Upper lobe of left lung (tissue), 6 donors: Measurements from ENCODE around the gene CUBN. TPM values are rescaled to one million over a fixed set of nuclear protein-coding genes. Genes with fewer than 3 reads are reported as not detected.

Source experiments
- ATAC-seq, 2 donors: fragments of 200-7000 bp; cut with Tn5 transposase; one replicate each; pipeline ENCODE4 v1.9.1; 2022; ENCODE audit warnings: mild to moderate bottlenecking in 2 of 2, moderate library complexity in 2 of 2; ENCODE audit not compliant: low FRiP score in 2 of 2
- DNase-seq, 2 donors: peaks; one replicate each; pipeline ENCODE4 v3.0.0-alpha.2; 2019 to 2020
- H3K27ac ChIP-seq, 4 donors: fragments of 200-600 bp; sonication (generic); one replicate each; pipeline ENCODE4 v1.5.1; 2016 to 2019
- H3K27me3 ChIP-seq, 4 donors: fragments of 200-600 bp; sonication (generic); one replicate each; pipeline ENCODE4 v1.5.1; 2017 to 2019
- H3K36me3 ChIP-seq, 4 donors: fragments of 200-600 bp; sonication (generic); one replicate each; pipeline ENCODE4 v1.5.1; 2016 to 2019
- H3K4me1 ChIP-seq, 4 donors: fragments of 200-600 bp; sonication (generic); one replicate each; pipeline ENCODE4 v1.5.1; 2018 to 2019
- H3K4me3 ChIP-seq, 4 donors: fragments of 200-600 bp; sonication (generic); one replicate each; pipeline ENCODE4 v1.5.1; 2017 to 2019; ENCODE audit warnings: mild to moderate bottlenecking in 2 of 4, moderate library complexity in 1 of 4
- H3K9me3 ChIP-seq, 4 donors: fragments of 200-600 bp; sonication (generic); one replicate each; pipeline ENCODE4 v1.5.1; 2018 to 2019
- EP300 ChIP-seq, 4 donors: sonication (generic); formaldehyde crosslinking; IDR thresholded peaks; one replicate each; pipeline ENCODE4 v1.5.1; 2017; ENCODE audit warnings: antibody characterized with exemption in 4 of 4, control low read depth in 2 of 4
- POLR2A ChIP-seq, 4 donors: fragments of 450-650 bp; IDR thresholded peaks; one replicate each; pipeline ENCODE4 v1.5.1; 2016 to 2017; ENCODE audit warnings: antibody characterized with exemption in 4 of 4, mild to moderate bottlenecking in 2 of 4
- POLR2AphosphoS5 ChIP-seq, 2 donors: sonication (generic); formaldehyde crosslinking; IDR thresholded peaks; one replicate each; pipeline ENCODE4 v1.5.1; 2017; ENCODE audit warnings: antibody characterized with exemption in 2 of 2
- WGBS, 2 donors: methylation state at CpG; one replicate each; pipeline ENCODE4 v1.1.5; 2017 to 2018; 5-methylcytosine and 5-hydroxymethylcytosine counted together
- total RNA-seq, 6 donors: library from RNA; depleted of rRNA in 4 of 6; stranded (reverse); fragments of >200 nt in 4 of 6; gene quantifications; one replicate each; pipeline versions ENCODE4 v1.1.0 to v1.2.1, GENCODE V29; 2016 to 2021
- TF ChIP-seq, protein P1 (sequence below), 6 experiments: fragments of 450-650 bp in 4 of 6; fragments of 200-600 bp in 2 of 6; sonication (generic) in 2 of 6; IDR thresholded peaks; one replicate each; pipeline ENCODE4 v1.5.1; 2016 to 2019; ENCODE audit warnings: antibody characterized with exemption in 6 of 6
- donor health status: DM: no; HTN: no; CAD: no; lungs with moderate emphysema.
- donor health status: DM: no; HTN: yes; CAD: no; lungs with severe emphysema.

Gene CUBN
- total RNA-seq, 6 donors from 2014 or later: 1.0 to 9.4 (median 5.3) TPM

DNA sequence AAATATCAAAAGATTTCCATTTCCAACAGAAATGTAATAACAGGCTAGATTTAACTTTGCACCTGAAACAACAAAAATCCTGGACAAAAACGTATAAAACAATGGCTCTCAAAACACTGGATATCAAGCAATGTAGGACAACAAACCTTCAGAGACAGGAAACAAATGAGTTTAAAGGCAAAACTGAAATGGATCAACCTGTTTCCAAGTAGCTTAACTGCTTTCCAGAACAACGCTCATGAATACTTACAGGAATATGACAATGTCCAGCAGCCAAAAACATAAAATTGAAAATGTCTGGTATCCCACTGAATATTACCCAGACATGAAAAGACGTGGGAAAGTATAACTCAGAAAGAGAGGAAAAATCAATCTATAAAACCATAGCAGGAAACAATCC lies 62.8 kb downstream of the CUBN start:
- Histone ChIP-seq H3K27ac (no peak overlapping the region), H3K36me3 (no peaks in the 10 kb centered on the region), H3K9me3 (no peaks in the 10 kb centered on the region), H3K27me3 (no peaks in the 10 kb centered on the region), H3K4me1 (peaks cover 0 to 10% (median 0%) of the 10 kb centered on the region in 4 donors), H3K4me3 (no peak overlapping the region)
- ATAC-seq (no peak), DNase-seq (no peak)
- 90 to 94% methylated on average over 3 of the region's 3 CpGs for WGBS, 2 donors
- TF ChIP-seq, protein P1, sequence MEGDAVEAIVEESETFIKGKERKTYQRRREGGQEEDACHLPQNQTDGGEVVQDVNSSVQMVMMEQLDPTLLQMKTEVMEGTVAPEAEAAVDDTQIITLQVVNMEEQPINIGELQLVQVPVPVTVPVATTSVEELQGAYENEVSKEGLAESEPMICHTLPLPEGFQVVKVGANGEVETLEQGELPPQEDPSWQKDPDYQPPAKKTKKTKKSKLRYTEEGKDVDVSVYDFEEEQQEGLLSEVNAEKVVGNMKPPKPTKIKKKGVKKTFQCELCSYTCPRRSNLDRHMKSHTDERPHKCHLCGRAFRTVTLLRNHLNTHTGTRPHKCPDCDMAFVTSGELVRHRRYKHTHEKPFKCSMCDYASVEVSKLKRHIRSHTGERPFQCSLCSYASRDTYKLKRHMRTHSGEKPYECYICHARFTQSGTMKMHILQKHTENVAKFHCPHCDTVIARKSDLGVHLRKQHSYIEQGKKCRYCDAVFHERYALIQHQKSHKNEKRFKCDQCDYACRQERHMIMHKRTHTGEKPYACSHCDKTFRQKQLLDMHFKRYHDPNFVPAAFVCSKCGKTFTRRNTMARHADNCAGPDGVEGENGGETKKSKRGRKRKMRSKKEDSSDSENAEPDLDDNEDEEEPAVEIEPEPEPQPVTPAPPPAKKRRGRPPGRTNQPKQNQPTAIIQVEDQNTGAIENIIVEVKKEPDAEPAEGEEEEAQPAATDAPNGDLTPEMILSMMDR (IDR thresholded peaks at IDR 0.05): no peak
- TF ChIP-seq POLR2AphosphoS5 (IDR thresholded peaks at IDR 0.05): no peak
- TF ChIP-seq POLR2A (IDR thresholded peaks at IDR 0.05): no peak
- no peak for TF ChIP-seq EP300 (IDR thresholded peaks at IDR 0.05)

DNA sequence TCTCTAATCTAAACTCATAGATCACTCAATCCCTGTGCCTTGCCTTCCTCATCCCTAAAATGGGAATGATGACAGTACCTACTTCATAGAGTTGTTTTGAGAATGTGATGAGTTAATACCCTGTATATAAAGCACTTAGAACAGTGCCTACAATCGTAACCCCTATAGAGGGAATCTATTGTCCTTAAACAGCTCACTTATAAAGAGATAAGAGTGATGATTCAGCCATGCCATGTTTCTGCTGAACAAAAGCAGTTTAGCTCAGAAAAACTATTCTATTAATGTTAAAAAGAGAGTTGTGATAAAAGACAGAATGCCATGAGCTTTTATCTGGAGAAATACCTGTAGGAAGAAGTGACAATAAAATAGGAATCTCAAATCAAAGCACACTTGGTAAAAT lies 63.6 kb downstream of the CUBN start:
- Histone ChIP-seq H3K36me3 (no peaks in the 10 kb centered on the region), H3K9me3 (no peaks in the 10 kb centered on the region), H3K4me1 (peaks cover 0 to 10% (median 0%) of the 10 kb centered on the region in 4 donors), H3K4me3 (no peak overlapping the region), H3K27me3 (no peaks in the 10 kb centered on the region), H3K27ac (no peak overlapping the region)
- no peak for DNase-seq
- no peak for TF ChIP-seq POLR2AphosphoS5 (IDR thresholded peaks at IDR 0.05)
- TF ChIP-seq, protein P1 (IDR thresholded peaks at IDR 0.05): no peak
- TF ChIP-seq POLR2A (IDR thresholded peaks at IDR 0.05): no peak
- TF ChIP-seq EP300 (IDR thresholded peaks at IDR 0.05): no peak
- ATAC-seq: no peak
- 93 to 94% methylated on average over 1 of the region's 1 CpG for WGBS, 2 donors

DNA sequence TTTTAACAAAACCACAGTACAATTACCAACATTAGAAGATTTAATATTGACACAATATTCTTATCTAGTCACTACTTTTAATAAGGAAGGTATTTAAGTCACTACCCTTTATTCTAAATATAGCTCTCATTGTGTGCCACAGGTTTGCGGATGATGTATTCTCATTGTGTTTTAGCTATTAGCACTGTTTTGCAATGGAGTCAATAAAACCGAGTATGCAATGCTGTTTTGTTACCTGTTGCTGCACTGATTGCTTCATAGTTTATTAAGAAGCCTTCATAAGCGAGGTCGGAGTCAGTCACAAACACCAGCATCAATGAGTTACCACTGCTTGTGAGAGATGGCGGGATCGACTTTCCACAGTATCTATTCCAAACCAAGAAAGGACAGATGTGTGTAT lies 64.3 kb downstream of the CUBN start:
- no peaks in the 10 kb centered on the region for H3K9me3 ChIP-seq
- no peaks in the 10 kb centered on the region for H3K27me3 ChIP-seq
- no peaks in the 10 kb centered on the region for H3K36me3 ChIP-seq
- peaks cover 0 to 10% (median 0%) of the 10 kb centered on the region in 4 donors for H3K4me1 ChIP-seq
- no peak overlapping the region for H3K4me3 ChIP-seq
- no peak for DNase-seq
- TF ChIP-seq EP300 (IDR thresholded peaks at IDR 0.05) (no peak), POLR2A (IDR thresholded peaks at IDR 0.05) (no peak), POLR2AphosphoS5 (IDR thresholded peaks at IDR 0.05) (no peak)
- TF ChIP-seq, protein P1 (IDR thresholded peaks at IDR 0.05): no peak
- H3K27ac ChIP-seq: no peak overlapping the region
- no peak for ATAC-seq
- WGBS, 2 donors: 97 to 98% methylated on average over 6 of the region's 6 CpGs

DNA sequence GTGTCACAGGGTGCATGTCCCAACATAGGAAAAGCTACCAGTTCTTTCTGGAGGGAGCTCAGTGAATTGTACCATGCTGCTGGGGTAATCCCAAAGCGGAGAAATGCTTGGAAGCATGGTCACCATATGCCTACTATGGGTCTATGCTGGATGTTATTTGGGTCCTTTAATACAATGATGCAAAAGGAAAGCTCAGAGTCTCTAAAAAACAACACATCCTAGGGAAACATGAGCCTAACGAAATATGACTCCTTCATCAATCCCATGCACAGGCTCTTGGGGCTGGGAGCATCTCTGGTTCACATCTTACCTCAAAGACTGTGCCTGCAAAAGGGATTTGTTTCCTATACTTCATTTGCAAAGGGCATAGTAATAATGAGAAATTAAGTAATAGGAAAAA lies 65.2 kb downstream of the CUBN start:
- H3K9me3 ChIP-seq: no peaks in the 10 kb centered on the region
- H3K4me3 ChIP-seq: no peak overlapping the region
- ATAC-seq: no peak
- 88% methylated on average over 2 of the region's 2 CpGs for WGBS, 2 donors
- TF ChIP-seq POLR2AphosphoS5 (IDR thresholded peaks at IDR 0.05): no peak
- TF ChIP-seq EP300 (IDR thresholded peaks at IDR 0.05): no peak
- TF ChIP-seq, protein P1 (IDR thresholded peaks at IDR 0.05): no peak
- no peak for TF ChIP-seq POLR2A (IDR thresholded peaks at IDR 0.05)
- H3K36me3 ChIP-seq: no peaks in the 10 kb centered on the region
- H3K27ac ChIP-seq: no peak overlapping the region
- no peak for DNase-seq
- no peaks in the 10 kb centered on the region for H3K27me3 ChIP-seq
- peaks cover 0 to 10% (median 0%) of the 10 kb centered on the region in 4 donors for H3K4me1 ChIP-seq

DNA sequence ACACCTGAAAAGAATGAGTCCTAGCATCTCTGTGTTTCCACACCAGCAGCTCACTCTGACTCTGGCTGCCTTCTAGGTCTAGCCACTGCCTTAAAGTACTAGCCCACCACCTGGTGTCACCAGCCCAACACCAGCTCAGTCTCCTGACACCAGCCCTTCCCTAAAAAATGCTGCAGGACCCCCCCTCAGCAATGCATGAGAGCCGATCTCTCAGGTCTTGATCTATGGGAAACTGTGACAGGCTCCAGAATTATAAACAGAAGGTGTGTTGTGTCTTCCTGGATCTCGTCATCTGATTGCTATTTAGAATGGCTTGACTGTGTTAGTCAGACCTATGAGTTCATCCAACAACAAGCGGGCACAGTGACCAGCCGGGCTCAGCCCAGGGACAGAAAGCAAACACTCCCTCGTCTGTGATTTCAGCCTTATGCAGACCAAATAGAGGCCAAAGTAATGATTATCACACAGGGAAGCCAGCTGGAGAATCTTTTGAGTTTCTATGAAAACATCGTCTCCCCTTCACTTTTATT lies 66.6 kb downstream of the CUBN start:
- DNase-seq: no peak
- WGBS, 2 donors: 67 to 79% methylated on average over 5 to 6 of the region's 6 CpGs
- Histone ChIP-seq H3K27me3 (no peaks in the 10 kb centered on the region), H3K4me1 (peaks cover 0 to 10% (median 0%) of the 10 kb centered on the region in 4 donors), H3K4me3 (no peak overlapping the region), H3K9me3 (no peaks in the 10 kb centered on the region), H3K27ac (peak overlapping the region in 3 of 4 donors; percentile 4 to 53 (median 44)), H3K36me3 (no peaks in the 10 kb centered on the region)
- TF ChIP-seq, protein P1 (IDR thresholded peaks at IDR 0.05): no peak
- TF ChIP-seq EP300 (IDR thresholded peaks at IDR 0.05): no peak
- peak; percentile 22 to 85 for ATAC-seq
